K562 (cell line): ENCODE measurements around the gene CPLX3. TPM values are rescaled to one million over a fixed set of nuclear protein-coding genes. Genes with fewer than 3 reads are reported as not detected.

Experiments
- C11orf30 ChIP-seq: fragments of 450-650 bp; IDR thresholded peaks from 2 replicates; pipeline ENCODE4 v1.6.1; 2016; ENCODE audit warnings: low read depth, mild to moderate bottlenecking
- CHD7 ChIP-seq: fragments of 200-600 bp; sonication (generic); IDR thresholded peaks from one replicate; pipeline ENCODE4 v1.6.1; 2012; ENCODE audit warnings: mild to moderate bottlenecking, low read depth, low read length, inconsistent platforms
- GABPA ChIP-seq: fragments of 200-800 bp; sonication (Bioruptor generic); conservative IDR thresholded peaks from 2 replicates; pipeline ENCODE4 v1.6.1; 2016; ENCODE audit warnings: low read depth, missing genetic modification characterization, missing compliant biosample characterization
- MEIS2 ChIP-seq: fragments of 450-650 bp; IDR thresholded peaks from 2 replicates; pipeline ENCODE4 v1.6.1; 2014; ENCODE audit warnings: mild to moderate bottlenecking; ENCODE audit not compliant: partially characterized antibody
- NBN ChIP-seq: fragments of 450-650 bp; IDR thresholded peaks from 2 replicates; pipeline ENCODE4 v1.6.1; 2016; ENCODE audit warnings: low read depth, mild to moderate bottlenecking
- RUNX1 ChIP-seq: sonication (generic); IDR thresholded peaks from 2 replicates; pipeline ENCODE4 v1.6.1; 2016; ENCODE audit warnings: antibody characterized with exemption, low read depth
- ZFPM2 ChIP-seq: fragments of 250-450 bp; sonication (Bioruptor Pico); IDR thresholded peaks from 2 replicates; pipeline ENCODE4 v1.5.1; 2022; ENCODE audit warnings: mild to moderate bottlenecking
- polyA plus RNA-seq, 8 experiments: library from polyadenylated mRNA; depleted of rRNA in 4 of 8; stranded (reverse) in 5 of 8; unstranded in 3 of 8; fragments of >200 nt; fragmentation: Nextera tagmentation in 2 of 8; fragmentation: Illumina TruSeq in 1 of 8; extraction: Ambion mirVana in 2 of 8; extraction: Trizol in 1 of 8; gene quantifications; 2 replicates each; pipeline versions ENCODE4 v1.2.1 to v1.2.3, GENCODE V29; 2011 to 2014; ENCODE audit warnings: inconsistent platforms in 1 of 8, missing spikeins in 1 of 8
- total RNA-seq, 7 experiments: library from RNA; depleted of rRNA in 6 of 7; stranded (reverse); fragments of >200 nt in 6 of 7; fragmentation: Illumina TruSeq in 2 of 7; extraction: Trizol in 2 of 7; gene quantifications; 2 replicates each; pipeline versions ENCODE4 v1.2.1 to v1.2.3, GENCODE V29; 2011 to 2021; ENCODE audit warnings: low replicate concordance in 1 of 7

The CPLX3 gene
- total and polyA plus RNA-seq, 9 of the 15 experiments (the other 6 are each of a cell fraction or from before 2014, with no cell fraction given): not detected

DNA sequence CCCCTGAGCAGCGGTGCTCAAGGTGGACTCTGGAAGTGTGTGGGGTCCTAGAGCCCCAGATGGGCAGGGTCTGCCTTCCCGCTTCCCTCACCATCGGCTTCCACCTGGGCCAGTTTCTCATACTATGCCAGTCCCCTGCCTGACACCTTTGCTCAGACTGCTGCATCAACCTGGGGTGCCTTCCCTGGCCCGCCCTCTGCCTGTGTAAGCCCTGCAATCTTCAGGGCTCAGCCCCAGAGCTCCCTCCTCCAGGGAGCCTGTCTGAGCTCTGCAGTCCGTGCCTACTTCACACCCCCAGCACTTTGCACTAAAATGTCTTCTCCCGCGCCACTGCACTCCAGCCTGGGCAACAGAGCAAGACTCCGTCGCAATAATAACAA is 31.5 kb upstream of the CPLX3 start (continued):
- no peak for TF ChIP-seq CHD7
- no peak for TF ChIP-seq NBN
- no peak for TF ChIP-seq GABPA (tag)
- no peak for TF ChIP-seq RUNX1
- no peak for TF ChIP-seq C11orf30
- TF ChIP-seq MEIS2: no peak
- no peak for TF ChIP-seq ZFPM2
